Glomerular visceral epithelial cell (primary cell): Measurements from ENCODE around the gene IFT52.
"Not testable (repeated sequence)": the region's sequence is repeated elsewhere in the genome, so short reads cannot be mapped to it uniquely, and the experiment has no call there.

Source experiments
- DNase-seq: peaks from one replicate; pipeline ENCODE4 v3.0.0-alpha.2; 2016; ENCODE audit errors: extremely low spot score

IFT52 gene

DNA sequence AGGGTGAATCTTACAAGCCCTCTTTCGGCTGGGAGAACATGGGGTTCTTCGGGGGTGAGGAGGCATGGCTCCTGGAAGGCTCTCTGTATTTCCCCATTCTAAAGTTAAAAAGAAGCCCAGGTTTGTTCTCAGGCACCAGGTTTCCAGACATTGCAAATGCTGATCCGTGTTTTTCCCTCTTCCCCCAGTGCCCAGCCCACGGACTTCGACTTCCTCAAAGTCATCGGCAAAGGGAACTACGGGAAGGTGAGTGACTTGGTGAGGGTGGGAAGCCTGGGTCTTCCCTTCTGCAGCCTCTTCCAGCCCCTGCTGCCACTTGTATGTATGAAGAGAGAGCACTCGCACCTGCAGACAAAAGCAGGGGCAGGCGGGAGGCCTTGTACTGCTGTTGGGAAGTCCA, 23.3 kb upstream of the IFT52 start:
- no peak for DNase-seq

DNA sequence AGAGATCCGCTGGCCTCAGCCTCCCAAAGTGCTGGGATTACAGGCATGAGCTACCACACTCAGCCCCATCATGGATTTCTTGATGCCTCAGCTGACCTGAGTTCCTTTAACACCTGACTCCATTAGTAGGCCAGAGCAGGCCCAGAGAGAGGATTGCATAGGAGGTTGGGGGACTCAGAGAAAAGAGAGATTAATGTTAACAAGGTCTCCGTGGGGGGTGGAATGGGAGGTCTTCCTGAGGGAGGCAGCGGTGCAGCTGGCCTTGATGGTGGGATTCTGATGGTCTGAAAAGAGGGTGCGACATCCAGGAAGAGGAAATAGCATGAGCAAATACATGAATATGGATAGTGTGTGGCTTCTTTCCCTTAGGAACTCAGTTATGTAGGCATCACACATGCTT, 22.0 kb upstream of the IFT52 start:
- no peak for DNase-seq

DNA sequence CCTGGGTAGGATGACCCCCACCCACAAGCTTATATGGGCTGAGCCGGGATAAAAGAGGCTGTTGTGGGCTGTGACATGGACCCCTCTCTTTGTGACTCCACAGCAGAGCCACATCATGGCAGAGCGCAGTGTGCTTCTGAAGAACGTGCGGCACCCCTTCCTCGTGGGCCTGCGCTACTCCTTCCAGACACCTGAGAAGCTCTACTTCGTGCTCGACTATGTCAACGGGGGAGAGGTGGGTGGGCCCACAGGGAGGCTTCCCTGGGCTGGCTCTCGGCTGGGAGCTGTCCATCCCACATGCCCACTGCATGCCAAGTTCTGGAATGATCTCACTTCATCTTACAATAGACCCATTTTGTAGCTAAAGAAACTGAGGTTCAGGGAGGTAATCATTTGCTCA, 21.5 kb upstream of the IFT52 start:
- no peak for DNase-seq

DNA sequence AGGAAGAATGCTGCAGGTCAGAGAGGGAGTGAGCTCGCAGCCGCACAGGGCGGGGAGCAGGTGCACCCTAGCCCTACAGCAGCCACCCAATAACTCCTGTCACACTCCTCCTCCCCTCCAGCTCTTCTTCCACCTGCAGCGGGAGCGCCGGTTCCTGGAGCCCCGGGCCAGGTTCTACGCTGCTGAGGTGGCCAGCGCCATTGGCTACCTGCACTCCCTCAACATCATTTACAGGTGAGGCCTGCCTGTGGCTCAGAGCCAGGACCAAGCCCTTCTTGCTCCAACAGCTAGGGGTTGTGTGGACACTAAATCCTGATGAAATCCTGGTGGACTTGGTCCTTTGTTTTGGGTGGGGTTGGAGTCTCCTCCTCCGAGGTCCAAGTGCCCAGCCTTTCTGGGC, 20.2 kb upstream of the IFT52 start:
- no peak for DNase-seq

DNA sequence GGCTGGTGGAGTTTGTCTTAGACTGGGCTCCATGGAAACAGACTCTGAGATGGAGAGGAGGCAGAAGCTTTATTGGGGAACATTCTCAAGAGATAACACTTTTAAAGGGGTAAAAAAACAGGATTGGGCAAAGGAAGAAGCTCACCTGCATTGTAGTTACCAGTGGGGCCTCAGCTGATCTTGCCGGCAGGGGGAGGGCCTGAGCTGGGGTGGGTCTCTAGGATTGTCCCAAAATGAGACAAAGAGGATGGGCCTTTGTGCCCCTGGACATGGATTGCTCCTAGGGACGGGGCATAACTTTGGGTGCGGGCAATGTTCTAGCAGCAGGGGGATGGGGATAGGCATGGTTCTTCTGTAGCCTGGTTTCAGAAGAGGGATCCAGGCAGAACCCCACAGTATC, 19.4 kb upstream of the IFT52 start:
- DNase-seq: no peak

DNA sequence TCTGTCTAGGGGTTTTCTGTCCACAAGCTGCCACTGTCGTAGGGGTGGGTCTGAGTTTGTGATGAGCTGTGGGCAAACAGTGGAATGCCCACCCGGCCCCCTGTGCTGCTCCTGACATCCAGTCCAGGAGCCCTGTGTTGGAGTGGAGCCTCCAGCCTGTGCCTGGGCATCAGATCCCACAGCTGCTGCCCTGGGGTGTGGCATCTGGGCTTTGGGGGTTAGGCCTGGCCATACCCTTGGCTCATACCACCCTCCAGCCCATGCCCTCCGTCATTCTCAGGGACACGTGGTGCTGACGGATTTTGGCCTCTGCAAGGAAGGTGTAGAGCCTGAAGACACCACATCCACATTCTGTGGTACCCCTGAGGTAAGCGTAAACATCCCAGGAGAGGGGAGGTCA, 19.0 kb upstream of the IFT52 start:
- DNase-seq: no peak

DNA sequence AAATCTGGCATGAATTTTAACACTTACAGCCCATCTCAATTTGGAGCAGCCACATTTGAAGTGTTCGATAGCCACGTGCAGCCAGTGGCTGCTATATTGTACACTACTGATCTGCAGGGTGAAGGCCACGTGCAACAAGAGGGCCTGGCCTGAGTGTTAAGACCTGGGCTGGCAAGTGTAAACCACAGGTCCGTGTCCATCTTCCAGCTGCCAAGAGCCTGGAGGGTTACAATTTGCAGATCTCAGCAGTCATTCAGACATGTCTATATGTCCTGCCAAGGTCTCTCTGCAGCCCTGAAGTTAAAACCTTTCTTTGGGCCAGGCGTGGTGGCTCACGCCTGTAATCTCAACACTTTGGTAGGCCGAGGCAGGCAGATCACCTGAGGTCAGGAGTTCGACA, 17.8 kb upstream of the IFT52 start:
- DNase-seq: no peak

DNA sequence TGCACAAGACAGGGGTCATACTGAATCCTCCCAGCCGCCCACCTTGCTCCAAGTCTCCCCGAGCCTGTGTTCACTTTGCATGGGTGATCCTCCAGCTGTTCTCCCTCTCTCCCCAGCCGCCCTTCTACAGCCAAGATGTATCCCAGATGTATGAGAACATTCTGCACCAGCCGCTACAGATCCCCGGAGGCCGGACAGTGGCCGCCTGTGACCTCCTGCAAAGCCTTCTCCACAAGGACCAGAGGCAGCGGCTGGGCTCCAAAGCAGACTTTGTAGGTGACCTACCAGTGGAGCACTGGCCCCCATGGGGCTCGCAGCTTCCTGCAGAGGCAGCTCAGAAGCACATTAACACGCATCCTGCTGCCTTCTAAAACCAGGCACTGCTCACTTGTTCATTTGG, 14.6 kb upstream of the IFT52 start:
- no peak for DNase-seq

DNA sequence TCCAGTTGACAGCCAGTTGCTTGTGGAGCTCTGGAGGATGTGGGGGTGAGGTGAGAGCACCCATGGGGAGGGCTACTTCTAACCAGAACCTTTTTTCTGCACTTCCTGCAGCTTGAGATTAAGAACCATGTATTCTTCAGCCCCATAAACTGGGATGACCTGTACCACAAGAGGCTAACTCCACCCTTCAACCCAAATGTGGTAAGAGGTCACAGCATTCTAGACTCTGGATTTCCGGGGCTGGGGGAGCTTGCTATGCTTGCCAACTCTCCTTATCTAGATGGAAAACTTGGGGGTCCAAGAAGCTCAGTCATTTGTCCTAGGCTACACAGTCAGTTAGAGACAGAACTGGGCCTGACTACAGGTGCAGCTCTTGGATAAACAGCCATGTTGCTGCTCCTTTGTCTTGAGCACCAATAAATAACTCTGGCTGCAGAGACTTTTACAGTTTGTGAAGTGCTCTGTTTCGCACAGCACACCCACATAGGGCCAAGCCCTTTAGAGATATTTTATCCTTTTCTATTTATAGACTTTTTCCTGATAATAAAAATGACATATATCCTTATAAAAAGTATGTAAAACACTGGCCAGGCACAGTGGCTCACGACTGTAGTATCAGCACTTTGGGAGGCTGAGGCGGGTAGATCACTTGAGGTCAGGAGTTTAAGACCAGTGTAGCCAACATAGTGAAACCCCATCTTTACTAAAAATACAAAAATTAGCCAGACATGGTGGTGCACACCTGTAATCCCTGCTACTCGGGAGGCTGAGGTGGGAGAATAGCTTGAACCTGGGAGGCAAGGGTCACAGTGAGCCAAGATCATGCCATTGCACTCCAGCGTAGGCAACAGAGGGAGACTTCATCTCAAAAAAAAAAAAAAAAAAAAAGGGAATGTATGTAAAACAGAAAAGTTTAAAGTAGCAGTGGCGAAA, 10.6 kb upstream of the IFT52 start:
- DNase-seq: no peak

DNA sequence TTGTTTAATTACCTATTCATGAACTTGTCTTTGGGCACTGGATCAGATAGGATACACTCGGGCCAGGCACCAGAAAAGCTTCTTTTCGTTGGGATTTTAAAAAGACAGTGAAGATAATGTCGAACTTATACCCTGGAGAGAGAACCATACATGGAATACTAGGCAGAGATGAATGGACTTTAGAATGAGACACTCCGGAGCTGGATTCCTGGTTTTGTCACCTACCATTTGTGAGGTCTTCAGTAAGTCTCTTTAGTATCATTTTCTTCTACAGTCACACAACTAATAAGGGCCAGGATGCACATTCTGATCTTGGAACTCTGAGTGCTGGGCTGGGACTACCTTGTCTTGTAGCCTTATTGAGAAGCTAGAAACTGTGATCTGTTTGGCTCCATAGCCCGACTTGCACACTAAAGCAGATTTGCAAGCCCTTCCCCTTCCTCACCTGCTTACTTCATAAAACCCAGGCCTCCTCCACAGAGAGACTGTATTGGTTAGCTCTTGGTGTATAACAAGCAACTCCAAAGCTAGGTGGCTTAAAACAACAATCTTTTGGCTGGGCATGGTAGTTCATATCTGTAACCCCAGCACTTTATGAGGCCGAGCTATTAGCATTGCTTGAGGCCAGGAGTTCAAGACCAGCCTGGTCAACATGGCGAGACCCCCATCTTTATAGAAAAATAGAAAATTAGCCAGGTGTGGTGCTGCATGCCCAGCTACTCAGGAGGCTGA, 7.4 kb upstream of the IFT52 start:
- no peak for DNase-seq

DNA sequence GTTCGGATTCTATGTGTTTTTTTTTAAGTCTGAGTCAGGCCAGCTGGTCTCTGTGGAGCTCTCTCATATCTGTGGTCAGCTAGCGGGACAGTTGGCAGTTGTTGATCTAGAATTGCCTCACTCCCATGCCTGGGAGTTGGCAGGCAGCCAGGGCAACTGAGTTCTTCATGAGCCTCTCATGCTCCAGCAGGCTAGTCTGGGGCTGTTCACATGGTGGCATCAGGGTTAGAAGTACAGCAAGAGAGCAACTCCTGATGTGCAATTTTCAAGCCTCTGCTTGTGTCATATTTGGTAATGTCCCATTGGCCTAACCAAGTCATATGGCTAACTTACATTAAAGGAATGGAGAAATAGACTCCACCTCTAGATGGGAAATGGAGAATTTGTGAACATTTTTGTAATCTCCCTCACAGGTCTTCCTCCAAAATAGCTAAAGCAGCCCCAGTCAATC, 6.7 kb upstream of the IFT52 start:
- DNase-seq: peak; percentile 99

DNA sequence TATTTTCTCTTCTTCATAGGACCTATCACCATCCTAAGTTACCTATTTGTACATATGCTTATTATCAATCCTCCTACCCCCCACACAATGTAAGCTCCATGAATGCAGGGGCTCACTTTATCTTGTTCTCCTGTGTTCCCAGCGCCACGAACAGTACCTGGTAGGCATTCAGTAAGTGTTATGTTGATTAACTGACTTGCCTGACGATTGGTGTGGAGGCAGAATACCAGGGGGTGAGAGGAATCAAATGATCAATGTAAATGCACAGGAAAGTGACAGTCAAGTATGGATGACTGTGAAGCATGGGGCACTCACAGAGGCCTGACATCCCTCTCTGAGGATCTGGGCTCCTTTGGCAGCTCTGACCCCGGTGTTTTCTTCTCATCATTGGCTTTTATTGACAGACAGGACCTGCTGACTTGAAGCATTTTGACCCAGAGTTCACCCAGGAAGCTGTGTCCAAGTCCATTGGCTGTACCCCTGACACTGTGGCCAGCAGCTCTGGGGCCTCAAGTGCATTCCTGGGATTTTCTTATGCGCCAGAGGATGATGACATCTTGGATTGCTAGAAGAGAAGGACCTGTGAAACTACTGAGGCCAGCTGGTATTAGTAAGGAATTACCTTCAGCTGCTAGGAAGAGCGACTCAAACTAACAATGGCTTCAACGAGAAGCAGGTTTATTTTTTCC, 6.1 kb upstream of the IFT52 start:
- DNase-seq: peak; percentile 87

DNA sequence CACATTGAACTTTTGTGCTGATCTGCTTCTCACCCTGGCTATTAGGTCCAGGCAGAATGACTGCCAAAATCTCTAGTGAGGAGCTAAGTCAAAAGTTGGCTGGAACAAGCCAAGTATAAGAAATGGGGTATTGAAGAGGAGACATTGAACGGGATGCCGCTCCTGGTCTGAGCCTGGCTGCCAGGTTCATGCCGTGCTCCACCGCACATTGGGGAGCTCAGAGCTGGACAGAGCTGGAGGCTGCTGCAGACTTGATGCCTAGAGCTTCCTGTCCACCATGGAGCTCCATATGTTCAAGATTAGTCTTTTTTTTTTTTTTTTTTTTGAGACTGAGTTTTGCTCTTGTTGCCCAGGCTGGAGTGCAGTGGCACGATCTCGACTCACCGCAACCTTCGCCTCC, 4.1 kb upstream of the IFT52 start:
- DNase-seq: no peak

DNA sequence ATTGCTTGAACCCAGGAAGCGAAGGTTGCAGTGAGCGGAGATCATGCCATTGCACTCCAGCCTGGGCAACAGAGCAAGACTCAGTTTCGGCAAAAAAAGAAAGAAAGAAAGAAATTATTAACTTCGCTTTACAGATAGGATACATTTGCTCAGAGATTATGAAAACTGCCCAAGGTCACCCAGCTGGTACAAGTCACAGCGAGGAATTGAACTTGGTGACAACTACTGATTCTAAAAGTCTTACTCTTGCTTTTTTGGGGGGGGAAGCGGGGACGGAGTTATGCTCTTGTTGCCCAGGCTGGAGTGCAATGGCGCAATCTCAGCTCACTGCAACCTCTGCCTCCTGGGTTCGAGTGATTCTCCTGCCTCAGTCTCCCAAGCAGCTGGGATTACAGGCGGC, 2.2 kb upstream of the IFT52 start:
- not testable (repeated sequence) for DNase-seq

DNA sequence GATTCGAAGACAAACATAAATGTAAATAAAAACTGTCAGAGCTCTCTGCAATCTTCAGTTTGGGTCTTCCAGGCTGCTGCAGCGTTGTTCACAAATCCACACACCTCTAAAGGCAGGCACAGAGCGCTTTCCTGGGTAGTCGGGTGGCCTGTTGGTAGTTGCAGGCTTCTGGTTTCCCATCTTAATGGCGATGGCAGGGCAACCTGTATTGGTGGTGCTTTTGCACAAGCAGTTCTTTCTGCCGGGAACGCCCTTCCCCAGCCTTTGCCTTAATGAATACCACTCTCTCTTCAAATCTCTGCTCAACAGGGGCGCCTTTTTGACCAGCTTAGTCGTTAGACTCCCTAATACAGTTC, 723 bp upstream of the IFT52 start:
- DNase-seq: no peak

DNA sequence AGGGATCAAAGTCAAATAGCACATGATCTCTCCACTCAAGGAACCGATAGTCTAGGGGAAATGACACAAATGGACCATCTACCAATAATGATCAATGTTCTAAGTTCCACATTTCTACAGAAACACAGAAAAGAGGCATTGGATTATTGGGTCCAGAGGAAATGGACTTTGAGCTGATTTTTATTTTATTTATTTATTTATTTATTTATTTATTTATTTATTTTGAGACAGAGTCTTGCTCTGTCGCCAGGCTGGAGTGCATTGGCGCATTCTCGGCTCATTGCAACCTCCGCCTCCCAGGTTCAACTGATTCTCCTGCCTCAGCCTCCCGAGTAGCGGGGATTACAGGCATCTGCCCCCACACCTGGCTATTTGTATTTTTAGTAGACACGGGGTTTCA, 11.2 kb downstream of the IFT52 start:
- not testable (repeated sequence) for DNase-seq

DNA sequence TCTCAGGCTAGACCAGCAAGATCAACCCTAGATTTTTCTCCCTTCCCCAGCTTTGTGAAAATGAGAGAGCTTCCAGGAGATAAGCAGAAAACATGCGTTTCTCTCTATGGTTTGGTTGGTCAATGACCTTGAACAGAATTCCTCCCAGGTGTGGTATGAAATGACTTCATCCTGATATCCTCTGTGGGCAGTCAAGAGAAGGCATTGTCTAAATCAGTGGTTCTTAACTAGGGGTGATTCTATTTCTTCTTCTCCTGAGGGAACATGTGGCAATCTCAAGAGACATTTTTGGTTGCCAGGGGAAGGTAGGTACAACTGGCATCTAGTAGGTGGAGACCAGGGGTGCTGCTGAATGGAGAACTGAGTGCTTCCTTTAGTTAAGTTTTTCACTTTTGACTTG, 12.4 kb downstream of the IFT52 start:
- no peak for DNase-seq

DNA sequence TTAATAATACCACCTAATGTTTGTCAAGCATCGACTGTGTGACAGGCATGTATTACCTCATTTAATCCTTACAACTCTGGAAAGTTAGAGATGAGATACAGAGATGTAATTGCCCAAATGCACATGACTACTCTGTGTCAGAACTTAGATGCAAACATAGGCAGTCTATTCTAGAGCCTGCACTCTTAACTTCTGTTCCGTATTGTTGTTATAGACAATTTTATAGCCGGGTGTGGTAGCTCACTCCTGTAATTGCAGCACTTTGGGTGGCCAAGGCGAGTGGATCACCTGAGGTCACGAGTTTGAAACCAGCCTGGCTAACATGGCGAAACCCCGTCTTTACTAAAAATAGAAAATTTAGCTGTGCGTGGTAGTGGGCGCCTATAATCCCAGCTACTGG, 15.0 kb downstream of the IFT52 start:
- DNase-seq: no peak

DNA sequence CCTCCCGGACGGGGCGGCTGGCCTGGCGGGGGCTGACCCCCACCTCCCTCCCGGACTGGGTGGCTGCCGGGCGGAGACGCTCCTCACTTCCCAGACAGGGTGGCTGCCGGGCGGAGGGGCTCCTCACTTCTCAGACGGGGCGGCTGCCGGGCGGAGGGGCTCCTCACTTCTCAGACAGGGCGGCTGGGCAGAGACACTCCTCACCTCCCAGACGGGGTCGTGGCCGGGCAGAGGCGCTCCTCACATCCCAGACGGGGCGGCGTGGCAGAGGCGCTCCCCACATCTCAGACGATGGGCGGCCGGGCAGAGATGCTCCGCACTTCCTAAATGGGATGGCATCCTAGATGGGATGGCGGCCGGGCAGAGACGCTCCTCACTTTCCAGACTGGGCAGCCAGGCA, 16.5 kb downstream of the IFT52 start:
- DNase-seq: not testable (repeated sequence)

DNA sequence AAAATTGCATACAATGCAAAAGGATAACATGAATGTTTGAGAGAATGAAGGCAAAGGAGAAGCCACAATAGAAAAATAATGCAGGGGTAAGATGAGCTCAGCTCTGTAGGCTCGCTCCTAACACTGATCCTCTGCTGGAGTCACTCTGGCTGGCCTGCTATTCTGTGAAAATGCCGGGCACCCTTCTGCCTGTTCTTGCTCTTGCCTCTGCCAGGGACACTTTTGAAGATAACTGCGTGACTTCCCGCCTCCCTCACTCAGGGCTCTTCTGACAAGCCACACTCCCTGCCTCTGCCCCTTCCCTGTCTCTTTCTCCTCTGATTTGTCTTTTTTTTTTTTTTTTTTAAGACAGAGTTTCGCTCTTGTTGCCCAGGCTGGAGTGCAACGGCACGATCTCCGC, 40.9 kb downstream of the IFT52 start:
- DNase-seq: no peak

DNA sequence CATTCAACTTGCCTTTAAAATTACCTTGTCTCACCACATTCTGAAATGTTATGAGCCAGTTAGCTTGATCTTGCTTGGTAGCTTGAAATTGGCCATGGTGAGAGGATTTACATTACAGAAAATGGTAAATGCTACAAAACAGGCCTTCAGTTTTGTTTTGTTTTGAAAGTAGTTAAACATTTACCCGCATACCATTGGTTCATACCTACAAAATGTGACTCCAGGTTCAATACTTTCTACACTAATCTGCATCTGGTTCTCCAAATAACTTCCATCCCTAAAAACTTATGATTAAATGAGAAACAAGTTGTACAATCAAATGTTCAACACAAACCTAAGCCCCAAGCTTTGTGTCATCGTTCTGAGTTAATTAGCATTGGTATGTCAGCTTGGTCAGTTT, 45.7 kb downstream of the IFT52 start:
- no peak for DNase-seq

DNA sequence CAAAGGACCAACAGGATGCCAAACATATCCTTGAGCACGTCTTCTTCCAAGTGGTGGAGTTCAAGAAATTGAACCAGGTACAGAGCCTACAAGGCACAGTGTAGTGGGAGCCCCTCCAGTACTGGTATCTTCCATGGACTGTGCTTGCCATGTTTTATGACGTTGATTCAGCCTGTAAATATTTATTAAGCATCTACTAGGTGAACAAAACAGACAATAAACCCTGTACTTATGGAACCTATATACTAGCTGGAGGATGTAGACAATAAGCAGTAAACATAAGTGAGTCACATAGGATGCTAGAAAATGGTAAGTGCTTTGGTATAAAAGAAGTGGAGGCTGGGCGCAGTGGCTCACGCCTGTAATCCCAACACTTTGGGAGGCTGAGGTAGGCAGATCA, 51.8 kb downstream of the IFT52 start:
- no peak for DNase-seq
